Neuronal stem cell (in vitro differentiated cells): ENCODE results near the gene RYR1.
A peak's percentile ranks its signal among the peaks of the same experiment; 100 is the strongest.

Experiments used
- DNase-seq: peaks from one replicate; pipeline ENCODE4 v3.0.0-alpha.2; 2013; ENCODE audit warnings: low spot score
- H2AFZ ChIP-seq: one replicate; pipeline ENCODE4 v1.6.1; 2013; ENCODE audit warnings: mild to moderate bottlenecking, low read length, inconsistent platforms
- H2AK5ac ChIP-seq: 2 replicates; pipeline ENCODE4 v1.6.1; 2013; ENCODE audit warnings: low read depth, mild to moderate bottlenecking, inconsistent platforms, low read length, moderate library complexity, mixed read lengths
- H2BK120ac ChIP-seq: 2 replicates; pipeline ENCODE4 v1.6.1; 2013; ENCODE audit warnings: low read depth, mild to moderate bottlenecking, inconsistent platforms, low read length, moderate library complexity, mixed read lengths
- H2BK12ac ChIP-seq: one replicate; pipeline ENCODE4 v1.6.1; 2013; ENCODE audit warnings: low read length, inconsistent platforms
- H2BK15ac ChIP-seq: 2 replicates; pipeline ENCODE4 v1.6.1; 2013; ENCODE audit warnings: mild to moderate bottlenecking, low read length, inconsistent platforms, mixed read lengths
- H2BK5ac ChIP-seq: one replicate; pipeline ENCODE4 v1.6.1; 2013; ENCODE audit warnings: inconsistent platforms, mild to moderate bottlenecking, low read length, moderate library complexity
- H3K14ac ChIP-seq: one replicate; pipeline ENCODE4 v1.6.1; 2013; ENCODE audit warnings: low read length, inconsistent platforms
- H3K18ac ChIP-seq: 2 replicates; pipeline ENCODE4 v1.6.1; 2013; ENCODE audit warnings: low read length, inconsistent platforms
- H3K23ac ChIP-seq: 2 replicates; pipeline ENCODE4 v1.6.1; 2013; ENCODE audit warnings: low read depth, mild to moderate bottlenecking, mixed read lengths, low read length, inconsistent platforms; ENCODE audit not compliant: poor library complexity
- H3K27ac ChIP-seq: replicated peaks from 3 replicates; pipeline ENCODE4 v1.5.1; 2013; ENCODE audit warnings: low read length, inconsistent platforms
- H3K27me3 ChIP-seq, 3 experiments: 2 replicates each; pipeline ENCODE4 v1.6.1; 2013; ENCODE audit warnings: low read length in 3 of 3, mild to moderate bottlenecking in 2 of 3, inconsistent platforms in 1 of 3, low read depth in 1 of 3, mixed read lengths in 1 of 3, moderate library complexity in 1 of 3; ENCODE audit not compliant: control insufficient read depth in 3 of 3, insufficient read depth in 3 of 3
- H3K36me3 ChIP-seq, 2 donors: replicated peaks in 1 of 2; 2 replicates each; pipeline ENCODE4 v1.6.1; 2013; ENCODE audit warnings: low read length in 2 of 2; ENCODE audit not compliant: control insufficient read depth in 2 of 2, insufficient read depth in 2 of 2
- H3K4ac ChIP-seq: 2 replicates; pipeline ENCODE4 v1.6.1; 2013; ENCODE audit warnings: inconsistent platforms, mild to moderate bottlenecking, low read length, moderate library complexity
- H3K4me1 ChIP-seq, 2 donors: 1 replicate in 1 of 2; 2 replicates in 1 of 2; pipeline ENCODE4 v1.6.1; 2013; ENCODE audit warnings: low read length in 2 of 2, low read depth in 1 of 2; ENCODE audit not compliant: control insufficient read depth in 2 of 2, insufficient read depth in 1 of 2
- H3K4me2 ChIP-seq: one replicate; pipeline ENCODE4 v1.6.1; 2013; ENCODE audit warnings: mild to moderate bottlenecking, low read length, inconsistent platforms; ENCODE audit not compliant: insufficient read depth, poor library complexity, severe bottlenecking
- H3K4me3 ChIP-seq, 2 donors: 2 replicates each; pipeline ENCODE4 v1.5.1; 2013; ENCODE audit warnings: low read length in 2 of 2, mild to moderate bottlenecking in 2 of 2, inconsistent platforms in 1 of 2, moderate library complexity in 1 of 2
- H3K79me1 ChIP-seq: one replicate; pipeline ENCODE4 v1.6.1; 2013; ENCODE audit warnings: low read depth, mild to moderate bottlenecking, inconsistent platforms, low read length, moderate library complexity
- H3K9ac ChIP-seq: one replicate; pipeline ENCODE4 v1.6.1; 2013; ENCODE audit warnings: mild to moderate bottlenecking, low read depth, low read length, inconsistent platforms; ENCODE audit not compliant: poor library complexity
- H3K9me3 ChIP-seq, 2 donors: replicated peaks in 1 of 2; 2 replicates each; pipeline versions ENCODE3 to v1.6.1; 2013; ENCODE audit warnings: low read length in 2 of 2, mild to moderate bottlenecking in 2 of 2, inconsistent platforms in 1 of 2, low read depth in 1 of 2, mixed read lengths in 1 of 2, moderate library complexity in 1 of 2; ENCODE audit not compliant: control insufficient read depth in 2 of 2, insufficient read depth in 1 of 2
- H4K8ac ChIP-seq: one replicate; pipeline ENCODE4 v1.6.1; 2013; ENCODE audit warnings: low read depth, mild to moderate bottlenecking, inconsistent platforms, low read length, moderate library complexity
- H4K91ac ChIP-seq: one replicate; pipeline ENCODE4 v1.6.1; 2013; ENCODE audit warnings: low read length, low read depth, mild to moderate bottlenecking, inconsistent platforms; ENCODE audit not compliant: poor library complexity
- WGBS, 2 donors: extraction: QIAGEN DNeasy Blood & Tissue Kit; methylation state at CpG; one replicate each; pipeline ENCODE4 v1.1.7; 2013; ENCODE audit warnings: missing lambda C conversion rate in 2 of 2, mixed read lengths in 1 of 2; ENCODE audit not compliant: insufficient read length in 2 of 2, insufficient replicate concordance in 1 of 2; ENCODE audit errors: extremely low coverage in 2 of 2; 5-methylcytosine and 5-hydroxymethylcytosine counted together

Gene RYR1

GRCh38 chr19:38466050-38466449 is 32.6 kb downstream of the RYR1 start:
- peak overlapping the region; percentile 56 for H3K4ac ChIP-seq
- no CpG with 5 or more reads among the region's 26 CpGs for WGBS, 2 donors
- no peak overlapping the region for H2AK5ac ChIP-seq
- H4K8ac ChIP-seq: no peak overlapping the region
- H3K14ac ChIP-seq: peak overlapping the region; percentile 84
- peak overlapping the region; percentile 37 for H3K9ac ChIP-seq
- peak overlapping the region; percentile 90 for H3K23ac ChIP-seq
- H2BK12ac ChIP-seq: no peak overlapping the region
- H3K9me3 ChIP-seq: no peaks in the 10 kb centered on the region
- no peak overlapping the region for H3K27ac ChIP-seq
- no peak overlapping the region for H4K91ac ChIP-seq
- no peak overlapping the region for H3K4me3 ChIP-seq
- H2BK15ac ChIP-seq: no peak overlapping the region
- no peak for DNase-seq
- no peak overlapping the region for H3K18ac ChIP-seq
- no peaks in the 10 kb centered on the region for H3K79me1 ChIP-seq
- no peaks in the 10 kb centered on the region for H3K36me3 ChIP-seq
- H3K4me1 ChIP-seq: no peaks in the 10 kb centered on the region
- no peak overlapping the region for H2BK5ac ChIP-seq
- no peak overlapping the region for H2AFZ ChIP-seq
- no peak overlapping the region for H2BK120ac ChIP-seq
- H3K4me2 ChIP-seq: no peak overlapping the region
- peaks cover 0 to 2% (median 0%) of the 10 kb centered on the region in 3 experiments for H3K27me3 ChIP-seq

- Histone ChIP-seq H3K27me3 (peaks cover 0 to 2% (median 0%) of the 10 kb centered on the region in 3 experiments), H2AK5ac (no peak overlapping the region), H2AFZ (no peak overlapping the region), H2BK12ac (no peak overlapping the region), H3K14ac (no peak overlapping the region), H3K9me3 (no peaks in the 10 kb centered on the region), H3K4ac (no peak overlapping the region), H3K4me3 (no peak overlapping the region), H3K23ac (no peak overlapping the region), H3K27ac (no peak overlapping the region), H3K36me3 (no peaks in the 10 kb centered on the region), H2BK15ac (no peak overlapping the region), H2BK120ac (no peak overlapping the region), H3K4me1 (no peaks in the 10 kb centered on the region), H4K8ac (no peak overlapping the region), H3K18ac (no peak overlapping the region), H3K4me2 (no peak overlapping the region), H4K91ac (no peak overlapping the region), H3K79me1 (no peaks in the 10 kb centered on the region), H3K9ac (no peak overlapping the region), H2BK5ac (no peak overlapping the region)
- no peak for DNase-seq
- 100% methylated on average over 1 of the region's 17 CpGs for WGBS, 2 donors
Observed at GRCh38 chr19:38467541-38468525, 34.3 kb downstream of the RYR1 start.

- Histone ChIP-seq H3K9me3 (no peaks in the 10 kb centered on the region), H3K9ac (no peak overlapping the region), H4K91ac (no peak overlapping the region), H3K4me3 (no peak overlapping the region), H3K4me1 (no peaks in the 10 kb centered on the region), H3K79me1 (no peaks in the 10 kb centered on the region), H2BK120ac (no peak overlapping the region), H2BK12ac (no peak overlapping the region), H2BK5ac (no peak overlapping the region), H2AK5ac (no peak overlapping the region), H2AFZ (no peak overlapping the region), H3K36me3 (no peaks in the 10 kb centered on the region), H3K18ac (no peak overlapping the region), H3K27me3 (peaks cover 0 to 2% (median 0%) of the 10 kb centered on the region in 3 experiments), H3K23ac (no peak overlapping the region), H3K27ac (no peak overlapping the region), H3K4ac (no peak overlapping the region), H2BK15ac (no peak overlapping the region), H4K8ac (no peak overlapping the region), H3K4me2 (no peak overlapping the region), H3K14ac (no peak overlapping the region)
- no CpG with 5 or more reads among the region's 5 CpGs for WGBS, 2 donors
- DNase-seq: no peak
Observed at GRCh38 chr19:38469151-38469550, 35.7 kb downstream of the RYR1 start.

GRCh38 chr19:38470788-38471480 is 37.4 kb downstream of the RYR1 start:
- no peak overlapping the region for H2BK5ac ChIP-seq
- H2AK5ac ChIP-seq: no peak overlapping the region
- no peak overlapping the region for H4K8ac ChIP-seq
- H3K36me3 ChIP-seq: no peaks in the 10 kb centered on the region
- no peak overlapping the region for H3K18ac ChIP-seq
- H3K4me1 ChIP-seq: no peaks in the 10 kb centered on the region
- H2BK12ac ChIP-seq: no peak overlapping the region
- H3K27me3 ChIP-seq: peaks cover 0 to 2% (median 0%) of the 10 kb centered on the region in 3 experiments
- no CpG with 5 or more reads among the region's 12 CpGs for WGBS, 2 donors
- no peaks in the 10 kb centered on the region for H3K79me1 ChIP-seq
- no peak overlapping the region for H4K91ac ChIP-seq
- H2AFZ ChIP-seq: no peak overlapping the region
- no peak overlapping the region for H3K23ac ChIP-seq
- H3K4ac ChIP-seq: no peak overlapping the region
- H3K27ac ChIP-seq: no peak overlapping the region
- no peak overlapping the region for H3K4me3 ChIP-seq
- H3K9ac ChIP-seq: no peak overlapping the region
- no peak overlapping the region for H2BK120ac ChIP-seq
- H3K14ac ChIP-seq: peak overlapping the region; percentile 38
- no peak overlapping the region for H2BK15ac ChIP-seq
- no peak for DNase-seq
- H3K9me3 ChIP-seq: no peaks in the 10 kb centered on the region
- H3K4me2 ChIP-seq: no peak overlapping the region
